HFF-Myc (cell line): ENCODE results near the gene HOATZ.

Source experiments
- DNase-seq: peaks from one replicate; pipeline ENCODE4 v3.0.0-alpha.2; 2011; ENCODE audit warnings: low read depth; ENCODE audit errors: extremely low read depth
- H3K4me3 ChIP-seq: replicated peaks from 2 replicates; pipeline ENCODE4 v1.5.1; 2011; ENCODE audit warnings: low read depth, mild to moderate bottlenecking, control low read depth, low read length
- CTCF ChIP-seq: IDR thresholded peaks from 2 replicates; pipeline ENCODE4 v1.5.1; 2012; ENCODE audit warnings: mild to moderate bottlenecking, low read depth, low read length, control low read depth; ENCODE audit errors: missing control alignments

Gene HOATZ

GRCh38 chr11:111515591-111515990 is 1.0 kb downstream of the HOATZ start:
- no peak for DNase-seq
- TF ChIP-seq CTCF: no peak
- no peak overlapping the region for H3K4me3 ChIP-seq

GRCh38 chr11:111518668-111519067 is 4.1 kb downstream of the HOATZ start:
- no peak for DNase-seq
- no peak for TF ChIP-seq CTCF

GRCh38 chr11:111520560-111520959 is 6.0 kb downstream of the HOATZ start:
- H3K4me3 ChIP-seq: no peak overlapping the region
- TF ChIP-seq CTCF: no peak
- no peak for DNase-seq

More at GRCh38 chr11:111518668-111519067, 4.1 kb downstream of the HOATZ start:
- H3K4me3 ChIP-seq: no peak overlapping the region

- H3K4me3 ChIP-seq: no peak overlapping the region
- TF ChIP-seq CTCF: no peak
- no peak for DNase-seq
Measured at GRCh38 chr11:111521135-111521534, 6.6 kb downstream of the HOATZ start.

- no peak for TF ChIP-seq CTCF
- DNase-seq: no peak
- no peak overlapping the region for H3K4me3 ChIP-seq
Measured at GRCh38 chr11:111522426-111522825, 7.8 kb downstream of the HOATZ start.

GRCh38 chr11:111523343-111523742 is 8.8 kb downstream of the HOATZ start:
- H3K4me3 ChIP-seq: no peak overlapping the region
- TF ChIP-seq CTCF: no peak
- no peak for DNase-seq

GRCh38 chr11:111524056-111524455 is 9.5 kb downstream of the HOATZ start:
- DNase-seq: no peak
- H3K4me3 ChIP-seq: no peak overlapping the region
- TF ChIP-seq CTCF: no peak
